Hematopoietic multipotent progenitor cell treated with erythropoietin and hydrocortisone succinate and interleukin-3 and kit ligand, for 17 days (in vitro differentiated cells): Measurements from ENCODE around the gene GPD1.

Experiments used
- DNase-seq: peaks from one replicate; pipeline ENCODE4 v3.0.0-alpha.2; 2015; ENCODE audit warnings: low spot score

The GPD1 gene

GRCh38 chr12:50101663-50102062 lies 2.1 kb upstream of the GPD1 start:
- no peak for DNase-seq

GRCh38 chr12:50102131-50102531 lies 1.7 kb upstream of the GPD1 start:
- no peak for DNase-seq

DNA sequence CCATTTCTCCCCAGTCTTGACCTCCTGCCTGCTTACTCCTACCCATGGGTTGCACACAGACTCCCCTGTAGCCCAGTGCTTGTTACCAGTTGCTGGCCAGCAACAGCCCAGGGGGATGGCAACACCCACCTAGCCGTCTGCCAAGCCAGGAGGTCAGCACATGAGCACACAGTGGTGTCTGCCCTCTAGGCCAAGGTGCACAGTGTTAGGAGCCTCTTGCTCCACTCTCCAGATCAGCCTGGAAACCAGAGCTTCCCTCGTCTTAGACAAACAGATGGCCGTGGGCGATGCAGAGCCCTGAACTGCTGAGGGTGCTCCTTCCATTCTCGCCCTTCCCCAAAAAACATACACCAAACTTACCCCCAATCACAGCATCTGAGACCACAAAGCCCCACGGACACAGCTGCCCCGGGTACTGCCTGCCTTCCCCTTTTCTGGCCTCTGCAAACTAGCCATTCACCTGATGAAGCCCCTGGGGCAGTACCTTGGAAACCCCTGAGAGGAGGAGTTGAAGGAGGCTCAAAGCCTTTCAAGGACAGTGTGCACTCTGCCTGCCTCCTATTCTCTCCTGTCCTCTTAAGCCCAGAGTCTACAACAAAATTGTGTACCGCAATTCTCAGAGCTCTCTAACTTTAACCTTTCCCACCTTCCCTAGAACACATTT lies 1.0 kb upstream of the GPD1 start:
- no peak for DNase-seq

DNA sequence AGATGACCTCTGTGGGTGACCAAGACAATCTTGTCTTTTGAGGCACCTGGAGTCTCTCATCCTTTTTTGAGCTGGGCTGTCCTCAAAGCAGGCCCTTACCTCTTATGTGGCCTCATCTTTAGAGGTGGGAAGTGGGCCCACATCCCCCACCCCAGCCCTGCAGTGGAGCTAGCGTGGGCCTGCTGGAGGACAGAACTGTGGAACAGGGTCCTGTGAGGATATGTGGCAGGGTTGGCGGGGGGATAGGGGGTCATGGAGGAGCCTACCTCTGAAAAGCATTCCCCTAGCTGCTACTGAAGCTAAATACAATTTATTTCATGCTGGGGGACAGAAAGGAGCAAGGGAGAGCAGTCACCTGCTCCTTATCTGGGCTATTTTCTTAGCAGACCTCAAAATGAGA lies 457 bp upstream of the GPD1 start:
- no peak for DNase-seq

DNA sequence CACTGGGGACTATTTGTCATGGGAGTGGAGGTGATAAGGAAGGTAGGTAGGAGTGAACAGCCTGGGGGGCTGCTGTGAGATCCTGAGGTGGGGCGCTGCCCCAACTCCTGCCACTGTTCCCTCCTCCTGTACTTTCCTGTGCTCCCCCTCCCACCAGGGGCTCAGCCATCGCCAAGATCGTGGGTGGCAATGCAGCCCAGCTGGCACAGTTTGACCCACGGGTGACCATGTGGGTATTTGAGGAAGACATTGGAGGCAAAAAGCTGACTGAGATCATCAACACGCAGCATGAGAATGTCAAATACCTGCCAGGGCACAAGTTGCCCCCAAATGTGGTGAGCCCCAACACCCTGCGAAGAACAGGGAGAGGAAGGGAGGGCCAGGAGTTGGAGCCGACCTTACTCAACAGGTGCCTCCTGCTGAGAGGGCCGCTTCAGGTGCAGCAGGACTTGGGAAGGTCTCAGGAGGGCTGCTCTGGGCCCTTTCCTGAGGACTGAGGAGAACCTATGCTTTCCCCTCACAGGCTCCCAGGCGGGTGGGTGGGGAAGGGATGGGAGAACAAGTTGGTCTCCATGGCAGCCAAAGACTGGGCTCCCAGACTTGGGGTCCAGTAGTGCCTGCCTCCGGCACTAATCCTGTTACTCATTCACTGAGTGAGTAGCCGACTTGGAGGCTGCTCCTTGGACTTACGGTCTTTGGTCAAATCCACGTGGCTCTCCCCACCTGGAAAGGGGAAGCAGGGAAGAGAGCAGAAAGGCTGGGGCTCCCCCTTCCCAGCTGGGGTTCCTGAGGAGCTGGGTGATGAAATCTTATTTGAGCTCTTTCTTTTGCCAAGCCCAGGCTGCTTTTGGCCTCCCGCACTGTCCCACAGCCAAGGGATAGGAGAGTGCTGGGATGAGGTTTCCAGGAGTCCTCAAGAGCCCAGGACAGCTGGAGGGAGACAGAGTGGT lies 884 bp downstream of the GPD1 start:
- DNase-seq = no peak

GRCh38 chr12:50105913-50106450 lies 2.2 kb downstream of the GPD1 start:
- DNase-seq = no peak

DNA sequence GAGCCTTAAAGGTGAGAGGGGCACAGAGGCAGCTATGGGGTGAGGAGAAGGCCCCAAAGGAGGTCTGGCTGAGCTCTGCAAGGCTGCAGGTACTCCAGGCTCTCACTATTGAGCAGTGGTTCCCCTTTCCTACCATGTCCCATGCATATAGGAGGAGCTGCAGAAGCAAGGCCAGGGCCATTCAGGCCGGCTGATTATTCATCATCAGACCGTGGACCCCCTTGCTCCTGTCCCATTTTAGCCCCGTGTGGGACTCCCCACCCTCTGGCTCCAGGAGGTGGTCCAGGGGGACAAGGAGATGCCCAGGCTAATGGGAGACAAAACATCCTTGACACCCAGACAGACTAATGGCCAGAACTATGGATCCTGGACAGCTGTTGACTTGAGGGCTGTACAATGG lies 3.1 kb downstream of the GPD1 start:
- no peak for DNase-seq

GRCh38 chr12:50107416-50108268 lies 3.8 kb downstream of the GPD1 start:
- DNase-seq = no peak

DNA sequence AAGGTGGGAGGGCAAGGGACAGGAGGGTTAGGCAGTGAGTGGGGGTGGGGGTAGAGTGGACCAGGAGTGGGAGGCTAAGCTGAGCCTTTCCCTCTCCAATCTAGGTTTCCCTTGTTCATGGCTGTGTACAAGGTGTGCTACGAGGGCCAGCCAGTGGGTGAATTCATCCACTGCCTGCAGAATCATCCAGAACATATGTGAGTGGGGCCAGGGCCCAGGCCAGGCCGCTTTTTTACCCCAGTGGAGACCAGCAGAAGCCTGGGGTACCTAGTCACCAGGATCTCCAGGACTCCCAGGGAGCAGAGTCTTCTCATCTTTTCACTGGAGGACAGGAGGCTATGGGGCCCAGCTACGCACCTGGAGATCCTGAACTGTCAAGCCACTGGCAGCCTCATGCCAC lies 5.5 kb downstream of the GPD1 start:
- no peak for DNase-seq

- peak; percentile 45 for DNase-seq
Measured at GRCh38 chr12:50110127-50110761, 6.4 kb downstream of the GPD1 start.

- no peak for DNase-seq
Measured at GRCh38 chr12:50110762-50111351, 7.0 kb downstream of the GPD1 start.

GRCh38 chr12:50111395-50111692 lies 7.5 kb downstream of the GPD1 start:
- DNase-seq = no peak

DNA sequence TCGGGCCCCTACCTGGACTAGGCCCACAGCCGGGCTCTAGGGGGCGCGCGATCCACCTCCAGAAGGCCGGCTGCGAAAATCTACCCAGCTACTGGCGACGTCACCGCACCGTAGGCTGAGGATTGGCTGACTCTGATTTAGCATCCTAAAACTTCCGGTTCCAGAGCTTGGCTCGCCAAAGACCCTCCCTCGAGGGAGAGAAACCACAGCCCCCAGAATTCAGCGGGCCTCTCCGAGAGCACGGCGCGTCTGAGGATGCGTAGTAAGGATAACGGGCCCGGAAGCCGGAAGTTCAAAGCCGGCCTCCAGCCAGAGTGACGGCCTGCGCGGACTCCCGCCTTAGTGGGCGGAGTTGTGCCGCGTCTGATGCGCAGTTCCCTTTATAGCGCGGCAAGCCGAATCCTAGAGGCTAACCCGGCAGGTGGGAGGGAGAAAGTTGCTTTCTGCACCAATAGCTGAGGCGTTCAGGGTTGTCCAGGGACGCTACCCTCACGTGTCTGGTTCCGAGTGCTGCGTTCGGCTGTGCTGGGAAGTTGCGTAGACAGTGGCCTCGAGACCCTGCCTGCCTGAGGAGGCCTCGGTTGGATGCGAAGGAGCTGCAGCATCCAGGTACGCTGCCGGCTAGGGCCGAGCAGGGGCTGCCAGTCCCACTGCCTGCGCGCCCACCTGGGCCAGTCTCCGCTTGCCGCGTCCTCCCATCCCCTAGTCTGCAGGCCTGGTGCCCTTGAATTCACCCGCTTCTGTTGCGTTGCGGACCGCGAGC lies 8.1 kb downstream of the GPD1 start, which contains the start of gene COX14:
TSS of gene COX14 (plus strand) at position 544 of the 763 bp plus-strand sequence. CDS start 7,808 bp downstream, outside the sequence.
- DNase-seq = peak; percentile 99

GRCh38 chr12:50112456-50113218 lies 8.8 kb downstream of the GPD1 start:
- peak; percentile 52 for DNase-seq

GRCh38 chr12:50117057-50117622 lies 13.3 kb downstream of the GPD1 start:
- no peak for DNase-seq

DNA sequence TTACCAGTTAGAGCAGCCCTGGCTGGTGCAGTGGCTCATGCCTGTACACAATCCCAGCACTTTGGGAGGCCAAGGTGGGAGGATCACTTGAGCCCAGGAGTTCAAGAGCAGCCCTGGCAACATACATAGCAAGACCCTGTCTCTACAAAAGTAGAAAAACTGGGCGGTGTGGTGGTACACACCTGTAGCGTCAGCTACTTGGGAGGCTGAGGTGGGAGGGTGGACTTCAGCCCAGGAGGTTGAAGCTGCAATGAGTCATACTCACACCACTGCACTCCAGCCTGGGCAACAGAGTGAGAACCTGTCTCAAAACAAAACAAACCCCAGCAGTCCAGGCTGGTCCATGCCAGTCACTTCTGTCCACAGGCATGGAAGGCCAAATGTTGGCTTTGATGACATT lies 15.6 kb downstream of the GPD1 start:
- no peak for DNase-seq

GRCh38 chr12:50120521-50120920 lies 16.7 kb downstream of the GPD1 start:
- DNase-seq = no peak

GRCh38 chr12:50120953-50121352 lies 17.1 kb downstream of the GPD1 start:
- no peak for DNase-seq

- no peak for DNase-seq
Measured at GRCh38 chr12:50121641-50122040, 17.8 kb downstream of the GPD1 start.
